Stimulated activated CD4-positive, alpha-beta T cell treated with anti-CD3 and anti-CD28 coated beads, Interleukin-4, amount 100 ng/mL, for 4 hours (primary cell): ENCODE measurements around the gene TRIM58.

Experiments
- DNase-seq, 2 experiments: peaks; one replicate each; pipeline ENCODE4 v3.0.0-alpha.2; 2020

TRIM58 gene

DNA sequence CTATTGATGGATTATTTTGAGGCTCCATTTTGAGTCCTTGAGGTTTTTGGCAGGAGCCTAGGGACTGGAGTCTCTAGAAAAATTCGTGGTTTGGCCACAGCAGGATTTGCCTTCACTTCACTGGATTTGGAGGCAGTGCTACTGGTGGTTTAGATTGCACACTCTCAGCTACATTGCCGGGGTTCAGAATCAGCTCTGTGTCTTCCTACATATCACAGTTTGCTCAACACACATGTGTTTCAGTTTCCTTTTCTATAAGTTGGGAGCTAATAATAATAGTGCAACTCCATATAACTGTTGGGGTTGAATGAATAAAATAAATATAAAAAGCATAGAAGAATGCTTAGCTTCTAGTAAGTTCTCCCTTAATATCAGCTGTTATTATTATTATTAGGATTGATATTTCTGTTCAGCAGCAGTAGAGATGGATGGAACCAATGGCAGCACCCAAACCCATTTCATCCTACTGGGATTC, 38.2 kb downstream of the TRIM58 start, which contains the start of gene OR2W3:
Gene OR2W3, plus strand, starts transcription at position 425 of the 475 bp plus-strand sequence. Its CDS starts 0 bp downstream, at position 425.
- DNase-seq = no peak

DNA sequence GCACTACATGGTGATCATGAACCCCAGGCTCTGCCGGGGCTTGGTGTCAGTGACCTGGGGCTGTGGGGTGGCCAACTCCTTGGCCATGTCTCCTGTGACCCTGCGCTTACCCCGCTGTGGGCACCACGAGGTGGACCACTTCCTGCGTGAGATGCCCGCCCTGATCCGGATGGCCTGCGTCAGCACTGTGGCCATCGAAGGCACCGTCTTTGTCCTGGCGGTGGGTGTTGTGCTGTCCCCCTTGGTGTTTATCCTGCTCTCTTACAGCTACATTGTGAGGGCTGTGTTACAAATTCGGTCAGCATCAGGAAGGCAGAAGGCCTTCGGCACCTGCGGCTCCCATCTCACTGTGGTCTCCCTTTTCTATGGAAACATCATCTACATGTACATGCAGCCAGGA, 39.0 kb downstream of the TRIM58 start:
- no peak for DNase-seq

DNA sequence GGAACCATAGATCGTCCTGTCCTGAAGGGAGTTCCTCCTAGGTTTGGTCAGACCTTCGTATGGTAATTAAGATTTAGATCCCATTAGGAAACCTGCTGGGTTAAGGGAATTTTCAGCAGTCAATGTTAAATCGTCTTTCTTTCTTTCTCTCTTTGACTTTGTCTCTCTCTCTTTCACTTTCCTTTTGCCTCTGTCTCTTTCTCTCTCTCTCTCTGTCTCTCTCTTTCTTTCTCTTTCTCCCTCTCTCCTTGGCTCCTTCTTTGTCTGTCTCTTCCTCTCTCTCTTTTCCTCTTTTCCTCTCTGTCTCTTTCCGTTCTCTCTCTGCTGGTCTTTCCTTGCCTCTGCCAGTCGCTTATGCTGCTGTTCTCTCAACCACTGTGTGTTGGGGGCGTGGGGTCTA, 47.1 kb downstream of the TRIM58 start:
- DNase-seq = no peak

GRCh38 chr1:247905181-247905580, 48.2 kb downstream of the TRIM58 start:
- DNase-seq = no peak

GRCh38 chr1:247905910-247906503, 49.0 kb downstream of the TRIM58 start:
- no peak for DNase-seq

- no peak for DNase-seq
These were observed 49.6 kb downstream of the TRIM58 start for GRCh38 chr1:247906504-247907047.

DNA sequence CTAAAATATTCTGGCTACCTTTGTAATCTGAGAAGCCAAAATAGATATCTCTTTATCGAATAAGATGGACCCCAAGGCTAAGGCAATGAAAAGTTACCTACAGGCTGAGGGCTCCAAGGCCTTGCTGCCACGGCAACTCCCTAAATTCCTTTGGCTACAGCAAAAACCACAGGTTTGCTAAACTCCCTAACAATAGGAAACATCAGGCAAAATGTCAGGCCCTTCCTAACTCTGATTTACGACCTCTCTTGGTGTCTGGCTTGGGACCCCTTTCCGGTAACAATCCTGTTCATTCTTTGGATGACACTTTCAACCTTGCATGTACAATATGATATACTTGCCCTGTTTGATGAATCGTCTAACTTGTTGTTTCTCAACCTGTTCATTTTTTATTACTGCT, 51.8 kb downstream of the TRIM58 start:
- no peak for DNase-seq

DNA sequence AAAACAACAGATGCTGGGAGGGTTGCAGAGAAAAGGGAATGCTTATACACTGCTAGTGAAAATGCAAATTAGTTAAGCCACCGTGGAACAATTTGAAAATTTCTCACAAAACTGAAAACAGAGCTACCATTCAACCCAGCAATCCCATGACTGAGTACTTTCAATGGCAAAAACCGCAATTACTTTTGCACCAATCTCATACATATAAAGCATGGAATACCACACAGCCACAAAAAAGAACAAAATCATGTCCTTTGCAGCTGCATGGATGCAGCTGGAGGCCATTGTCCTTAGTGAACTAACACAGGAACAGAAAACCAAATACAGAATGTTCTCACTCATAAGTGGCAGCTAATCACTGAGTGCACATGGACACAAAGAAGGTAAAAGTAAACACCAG, 56.8 kb downstream of the TRIM58 start:
- no peak for DNase-seq

DNA sequence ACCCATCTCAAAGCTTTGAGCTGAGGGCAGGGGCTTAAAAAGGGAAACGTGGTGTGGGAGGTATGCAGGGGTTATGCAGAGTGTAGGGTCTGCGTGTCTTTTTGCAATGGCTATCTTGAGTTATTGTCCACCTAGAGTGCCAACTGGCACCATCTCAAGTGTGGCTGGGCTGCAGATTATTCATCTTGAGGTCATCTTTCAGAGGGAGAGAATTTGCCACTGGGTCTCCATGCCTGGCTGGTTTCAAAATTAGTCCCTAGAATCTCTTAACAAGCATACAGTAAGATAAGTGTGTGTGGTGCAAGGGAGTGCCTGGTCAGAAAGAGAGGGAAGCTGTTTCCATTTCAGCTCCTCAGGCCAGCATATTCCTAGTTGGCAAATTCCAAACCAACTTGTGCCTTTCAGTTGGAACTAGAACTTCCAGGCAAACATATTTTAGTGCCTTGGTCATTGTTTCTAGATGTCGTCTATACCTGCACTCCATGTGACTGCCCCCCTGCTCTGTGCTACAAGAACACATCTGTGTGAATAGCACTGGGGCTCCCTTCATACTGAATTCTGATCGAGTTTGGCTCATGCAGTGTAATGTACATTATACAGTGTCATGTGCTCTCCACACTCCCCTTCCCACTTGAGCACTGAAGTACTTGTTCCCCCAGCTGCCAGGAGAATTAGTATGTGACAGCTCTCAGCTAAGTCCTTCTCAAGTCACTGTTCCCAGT, 58.1 kb downstream of the TRIM58 start:
- no peak for DNase-seq

GRCh38 chr1:247919952-247920351, 63.0 kb downstream of the TRIM58 start, which contains the start of gene OR2T8:
Gene OR2T8, plus strand, starts transcription at chr1:247920252. Its CDS starts 766 bp downstream, at chr1:247921018.
- no peak for DNase-seq

- no peak for DNase-seq
These were observed 67.0 kb downstream of the TRIM58 start for GRCh38 chr1:247923941-247924340.

DNA sequence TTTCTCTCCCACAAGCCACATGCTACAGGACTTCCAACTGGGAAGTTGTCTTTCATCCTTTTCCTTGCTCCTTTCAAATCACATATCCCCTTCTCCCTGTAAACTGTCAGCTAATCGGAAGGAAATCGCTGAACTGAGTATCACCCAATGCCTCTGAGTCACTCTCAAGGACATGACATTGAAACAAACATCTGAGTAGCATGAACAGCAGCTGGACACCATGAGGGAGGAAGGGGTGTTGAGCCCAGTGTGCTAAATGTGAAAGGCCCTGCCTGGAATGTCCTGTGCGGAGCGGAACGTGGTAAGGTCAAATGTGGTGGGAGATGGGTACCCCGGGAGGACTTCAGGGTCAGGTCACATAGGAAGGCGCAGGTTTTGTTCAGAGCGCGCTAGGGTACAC, 67.9 kb downstream of the TRIM58 start, which contains the start of gene OR2AJ1:
Gene OR2AJ1, plus strand, starts transcription at position 22 of the 400 bp plus-strand sequence. CDS start 8,880 bp downstream, outside the sequence.
- DNase-seq = no peak
